Measurements from ENCODE around the gene TGFB2. TPM values are rescaled to one million over a fixed set of nuclear protein-coding genes. Genes with fewer than 3 reads are reported as not detected.

The TGFB2 gene
- total and polyA plus RNA-seq, 2 donors (not counting 3 experiments of a cell fraction or from before 2014, with no cell fraction given) = 21.2 to 43.5 TPM

- Histone ChIP-seq H4K20me1 (replicated peaks; ENCODE audit: control insufficient read depth, extremely low read depth, insufficient read depth, low read length) (no peaks in the 10 kb centered on the region), H3K4me2 (ENCODE audit: insufficient read depth, low read length) (no peak overlapping the region), H3K4me1 (ENCODE audit: control insufficient read depth, extremely low read depth, insufficient read depth, low read length) (no peaks in the 10 kb centered on the region), H3K9me1 (replicated peaks; ENCODE audit: control insufficient read depth, extremely low read depth, insufficient read depth, low read length) (no peaks in the 10 kb centered on the region), H3K27me3 (ENCODE audit: control insufficient read depth in 2 of 2, insufficient read depth in 2 of 2, low read length in 2 of 2) (no peaks in the 10 kb centered on the region), H3K36me3 (ENCODE audit: control insufficient read depth in 2 of 2, extremely low read depth in 1 of 2, insufficient read depth in 2 of 2, low read length in 2 of 2) (no peaks in the 10 kb centered on the region), H3K27ac (ENCODE audit: insufficient read depth, low read depth, low read length) (no peak overlapping the region), H2AFZ (ENCODE audit: low read depth, low read length) (no peak overlapping the region), H3K9me3 (replicated peaks; ENCODE audit: control insufficient read depth, insufficient read depth, low read length) (no peaks in the 10 kb centered on the region), H3K9ac (replicated peaks; ENCODE audit: extremely low read depth, insufficient read depth, low read length) (no peak overlapping the region), H3K79me2 (ENCODE audit: control insufficient read depth, insufficient read depth, low read length) (peaks cover 9% of the 10 kb centered on the region), H3K4me3 (replicated peaks in 1 of 3; ENCODE audit: insufficient read depth in 1 of 3, low read depth in 1 of 3, low read length in 3 of 3) (no peak overlapping the region)
- DNase-seq (ENCODE audit: low read depth, low spot score) = no peak
- dilution Hi-C loops (cut with MboI; ENCODE audit: extremely low pct_ligation_motif_present, low sequenced_read_pairs) = no loop called here
- CTCF ChIA-PET = interaction anchor here (0.6 to 3.8 kb wide), 5 partner anchors 13 to 1270 kb away, joined by 3 to 52 read pairs (median 9); partner anchors contain the start of gene RRP15
- no peak for FAIRE-seq
- intact Hi-C loops (cut with micrococcal nuclease) = loop anchor here (2.0 kb wide), 1 partner anchor 1363 kb away; no protein-coding TSS in a partner anchor
- TF ChIP-seq CTCF (IDR thresholded peaks at IDR 0.05; ENCODE audit: extremely low read depth in 1 of 2, insufficient read depth in 1 of 2, low read depth in 1 of 2, low read length in 2 of 2) (no peak), MAX (IDR thresholded peaks at IDR 0.05; ENCODE audit: insufficient read depth, insufficient read length) (no peak), EZH2 (IDR thresholded peaks at IDR 0.05; ENCODE audit: borderline replicate concordance, low read depth, low read length, severe bottlenecking) (no peak), MYC (IDR thresholded peaks at IDR 0.05; ENCODE audit: low read depth, low read length) (no peak), JUN (IDR thresholded peaks at IDR 0.05; ENCODE audit: borderline replicate concordance, insufficient read depth, insufficient read length, low read depth) (no peak), POLR2AphosphoS5 (IDR thresholded peaks at IDR 0.05; ENCODE audit: insufficient read depth, low read depth, low read length) (no peak), GATA2 (IDR thresholded peaks at IDR 0.05; ENCODE audit: insufficient read depth, insufficient read length, low read depth, low read length) (no peak), POLR2A (IDR thresholded peaks at IDR 0.05; ENCODE audit: low read depth, low read length) (no peak), FOS (IDR thresholded peaks at IDR 0.05; ENCODE audit: borderline replicate concordance, insufficient read depth, low read length) (no peak)
- POLR2A ChIA-PET = no interaction called here
- BruUV-seq (replicated peaks) = no TSS peak
Measured at GRCh38 chr1:218297867-218298266, 47.3 kb upstream of the TGFB2 start.
